ENCODE data around the gene AKNA.

DNA sequence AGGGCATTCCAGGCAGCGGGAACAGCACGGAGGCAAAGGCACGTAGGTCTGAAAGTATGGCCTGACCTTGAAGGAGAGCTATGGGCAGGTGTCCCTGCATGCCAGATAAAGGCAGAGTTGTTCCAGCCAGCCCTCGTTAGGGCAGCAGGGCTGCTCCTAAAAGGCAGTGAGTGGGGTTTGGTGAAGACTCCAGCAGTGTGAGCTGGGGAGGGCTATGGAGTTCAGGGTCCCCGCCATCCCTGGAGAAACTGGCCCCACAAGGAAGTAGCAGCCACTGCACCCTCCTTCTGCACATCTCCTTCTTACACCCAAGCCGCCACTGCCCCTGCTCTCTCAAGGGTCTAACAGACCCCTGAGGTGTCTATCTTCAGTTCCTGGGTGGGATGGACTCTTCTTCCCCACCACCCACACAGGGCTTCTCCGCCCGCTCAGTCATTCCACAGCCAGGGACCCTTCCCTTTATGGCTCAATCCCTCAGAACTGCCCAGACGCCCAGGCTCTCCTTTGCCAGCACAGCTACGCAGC lies 1.4 kb downstream of the AKNA start:
- TF ChIP-seq, protein P1, sequence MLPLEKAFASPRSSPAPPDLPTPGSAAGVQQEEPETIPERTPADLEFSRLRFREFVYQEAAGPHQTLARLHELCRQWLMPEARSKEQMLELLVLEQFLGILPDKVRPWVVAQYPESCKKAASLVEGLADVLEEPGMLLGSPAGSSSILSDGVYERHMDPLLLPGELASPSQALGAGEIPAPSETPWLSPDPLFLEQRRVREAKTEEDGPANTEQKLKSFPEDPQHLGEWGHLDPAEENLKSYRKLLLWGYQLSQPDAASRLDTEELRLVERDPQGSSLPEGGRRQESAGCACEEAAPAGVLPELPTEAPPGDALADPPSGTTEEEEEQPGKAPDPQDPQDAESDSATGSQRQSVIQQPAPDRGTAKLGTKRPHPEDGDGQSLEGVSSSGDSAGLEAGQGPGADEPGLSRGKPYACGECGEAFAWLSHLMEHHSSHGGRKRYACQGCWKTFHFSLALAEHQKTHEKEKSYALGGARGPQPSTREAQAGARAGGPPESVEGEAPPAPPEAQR (CRISPR knock-in tag; IDR thresholded peaks at IDR 0.05), result no peak
- TF ChIP-seq, protein P2, sequence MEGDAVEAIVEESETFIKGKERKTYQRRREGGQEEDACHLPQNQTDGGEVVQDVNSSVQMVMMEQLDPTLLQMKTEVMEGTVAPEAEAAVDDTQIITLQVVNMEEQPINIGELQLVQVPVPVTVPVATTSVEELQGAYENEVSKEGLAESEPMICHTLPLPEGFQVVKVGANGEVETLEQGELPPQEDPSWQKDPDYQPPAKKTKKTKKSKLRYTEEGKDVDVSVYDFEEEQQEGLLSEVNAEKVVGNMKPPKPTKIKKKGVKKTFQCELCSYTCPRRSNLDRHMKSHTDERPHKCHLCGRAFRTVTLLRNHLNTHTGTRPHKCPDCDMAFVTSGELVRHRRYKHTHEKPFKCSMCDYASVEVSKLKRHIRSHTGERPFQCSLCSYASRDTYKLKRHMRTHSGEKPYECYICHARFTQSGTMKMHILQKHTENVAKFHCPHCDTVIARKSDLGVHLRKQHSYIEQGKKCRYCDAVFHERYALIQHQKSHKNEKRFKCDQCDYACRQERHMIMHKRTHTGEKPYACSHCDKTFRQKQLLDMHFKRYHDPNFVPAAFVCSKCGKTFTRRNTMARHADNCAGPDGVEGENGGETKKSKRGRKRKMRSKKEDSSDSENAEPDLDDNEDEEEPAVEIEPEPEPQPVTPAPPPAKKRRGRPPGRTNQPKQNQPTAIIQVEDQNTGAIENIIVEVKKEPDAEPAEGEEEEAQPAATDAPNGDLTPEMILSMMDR (IDR thresholded peaks at IDR 0.05), result no peak
- TF ChIP-seq ELF4 (CRISPR knock-in tag; IDR thresholded peaks at IDR 0.05; ENCODE audit: low read depth) (no peak), IRF2 (CRISPR knock-in tag; IDR thresholded peaks at IDR 0.05; ENCODE audit: borderline replicate concordance, low read depth) (no peak), FOXJ3 (CRISPR knock-in tag; IDR thresholded peaks at IDR 0.05; ENCODE audit: borderline replicate concordance) (no peak)
- TF ChIP-seq, protein P3, sequence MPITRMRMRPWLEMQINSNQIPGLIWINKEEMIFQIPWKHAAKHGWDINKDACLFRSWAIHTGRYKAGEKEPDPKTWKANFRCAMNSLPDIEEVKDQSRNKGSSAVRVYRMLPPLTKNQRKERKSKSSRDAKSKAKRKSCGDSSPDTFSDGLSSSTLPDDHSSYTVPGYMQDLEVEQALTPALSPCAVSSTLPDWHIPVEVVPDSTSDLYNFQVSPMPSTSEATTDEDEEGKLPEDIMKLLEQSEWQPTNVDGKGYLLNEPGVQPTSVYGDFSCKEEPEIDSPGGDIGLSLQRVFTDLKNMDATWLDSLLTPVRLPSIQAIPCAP (CRISPR knock-in tag; IDR thresholded peaks at IDR 0.05), result no peak
- TF ChIP-seq, protein P4, sequence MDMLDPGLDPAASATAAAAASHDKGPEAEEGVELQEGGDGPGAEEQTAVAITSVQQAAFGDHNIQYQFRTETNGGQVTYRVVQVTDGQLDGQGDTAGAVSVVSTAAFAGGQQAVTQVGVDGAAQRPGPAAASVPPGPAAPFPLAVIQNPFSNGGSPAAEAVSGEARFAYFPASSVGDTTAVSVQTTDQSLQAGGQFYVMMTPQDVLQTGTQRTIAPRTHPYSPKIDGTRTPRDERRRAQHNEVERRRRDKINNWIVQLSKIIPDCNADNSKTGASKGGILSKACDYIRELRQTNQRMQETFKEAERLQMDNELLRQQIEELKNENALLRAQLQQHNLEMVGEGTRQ (CRISPR knock-in tag; IDR thresholded peaks at IDR 0.05), result no peak
- TF ChIP-seq, protein P5, sequence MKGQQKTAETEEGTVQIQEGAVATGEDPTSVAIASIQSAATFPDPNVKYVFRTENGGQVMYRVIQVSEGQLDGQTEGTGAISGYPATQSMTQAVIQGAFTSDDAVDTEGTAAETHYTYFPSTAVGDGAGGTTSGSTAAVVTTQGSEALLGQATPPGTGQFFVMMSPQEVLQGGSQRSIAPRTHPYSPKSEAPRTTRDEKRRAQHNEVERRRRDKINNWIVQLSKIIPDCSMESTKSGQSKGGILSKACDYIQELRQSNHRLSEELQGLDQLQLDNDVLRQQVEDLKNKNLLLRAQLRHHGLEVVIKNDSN (CRISPR knock-in tag; IDR thresholded peaks at IDR 0.05), result no peak
